ENCODE results near the gene ARHGEF33.

ARHGEF33 gene

DNA sequence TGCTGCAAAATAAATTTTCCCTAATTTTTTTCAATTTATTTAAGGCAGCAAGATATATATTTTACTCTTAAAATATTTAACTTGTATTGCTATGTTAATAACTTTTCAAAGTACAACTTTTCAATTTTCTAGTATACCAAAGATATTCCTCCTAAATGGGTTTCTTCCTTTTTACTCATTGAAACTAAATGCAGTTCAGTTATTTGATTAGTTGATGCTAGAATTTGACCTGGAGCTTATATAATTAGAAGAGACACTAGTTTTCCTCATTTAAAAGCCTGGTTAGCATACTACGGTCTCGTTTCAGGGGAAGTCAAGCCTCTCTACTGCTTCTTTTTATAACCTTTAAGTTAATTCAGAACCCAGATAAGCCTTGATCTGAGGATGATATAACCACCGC is at the start of gene ARHGEF33:
Gene ARHGEF33 (plus strand): TSS at position 301 of the 400 bp plus-strand sequence. CDS start 29,573 bp downstream, outside the sequence.
- no peak for DNase-seq

DNA sequence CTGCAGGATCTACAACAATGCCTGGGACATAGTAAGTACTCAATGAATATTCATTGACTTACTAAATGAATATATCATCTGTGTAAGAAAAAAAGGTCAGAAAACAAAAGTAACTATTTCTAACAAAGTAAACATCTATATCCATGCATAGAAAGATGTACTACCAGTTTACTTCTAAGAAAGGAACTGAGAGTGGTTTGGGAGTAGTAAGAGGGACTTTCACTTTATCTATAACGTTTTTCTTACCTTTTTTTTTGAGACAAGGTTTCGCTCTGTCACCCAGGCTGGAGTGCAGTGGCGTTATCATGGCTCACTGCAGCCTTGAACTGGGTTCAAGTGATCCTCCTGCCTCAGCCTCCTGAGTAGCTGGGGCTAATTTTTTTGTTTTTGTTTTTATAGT is 39.6 kb upstream of the ARHGEF33 start:
- no peak for DNase-seq

DNA sequence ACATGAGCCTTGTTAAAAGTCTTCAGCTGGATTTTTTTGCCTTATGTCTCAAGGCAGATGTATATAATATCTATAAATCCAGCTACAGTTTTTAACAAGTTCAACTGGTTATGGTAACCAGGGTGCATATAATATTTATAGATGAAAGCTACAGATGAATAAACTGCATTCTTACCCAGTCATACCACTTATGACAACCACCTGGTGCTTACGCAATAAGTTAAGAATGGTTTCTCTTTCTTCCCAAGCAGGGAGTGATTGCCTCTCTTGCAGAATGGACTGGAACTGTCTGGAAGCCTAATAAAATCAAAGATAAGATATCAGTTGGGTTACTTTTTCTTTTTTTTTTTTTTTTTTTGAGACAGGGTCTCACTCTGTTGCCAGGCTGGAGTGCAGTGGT is 33.5 kb upstream of the ARHGEF33 start:
- DNase-seq: peak; percentile 58

DNA sequence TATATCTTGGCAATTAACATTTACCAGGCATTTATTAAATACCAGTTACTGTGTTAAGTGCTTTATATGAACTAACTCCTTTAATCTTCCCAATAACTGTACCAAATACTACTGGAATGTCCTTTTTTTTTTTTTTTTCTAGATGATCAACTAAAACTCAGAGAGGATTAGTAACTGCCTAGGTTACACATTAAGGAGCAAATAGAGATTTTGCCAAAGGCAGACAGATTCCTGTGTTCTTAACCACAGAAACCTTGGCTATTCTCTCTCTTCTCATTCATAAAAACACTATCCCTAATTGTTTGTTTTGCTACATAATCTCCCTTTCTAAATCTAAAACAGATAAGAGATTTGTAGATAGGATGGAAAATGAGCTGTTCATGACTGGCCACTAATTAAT is 27.2 kb upstream of the ARHGEF33 start:
- DNase-seq: no peak

DNA sequence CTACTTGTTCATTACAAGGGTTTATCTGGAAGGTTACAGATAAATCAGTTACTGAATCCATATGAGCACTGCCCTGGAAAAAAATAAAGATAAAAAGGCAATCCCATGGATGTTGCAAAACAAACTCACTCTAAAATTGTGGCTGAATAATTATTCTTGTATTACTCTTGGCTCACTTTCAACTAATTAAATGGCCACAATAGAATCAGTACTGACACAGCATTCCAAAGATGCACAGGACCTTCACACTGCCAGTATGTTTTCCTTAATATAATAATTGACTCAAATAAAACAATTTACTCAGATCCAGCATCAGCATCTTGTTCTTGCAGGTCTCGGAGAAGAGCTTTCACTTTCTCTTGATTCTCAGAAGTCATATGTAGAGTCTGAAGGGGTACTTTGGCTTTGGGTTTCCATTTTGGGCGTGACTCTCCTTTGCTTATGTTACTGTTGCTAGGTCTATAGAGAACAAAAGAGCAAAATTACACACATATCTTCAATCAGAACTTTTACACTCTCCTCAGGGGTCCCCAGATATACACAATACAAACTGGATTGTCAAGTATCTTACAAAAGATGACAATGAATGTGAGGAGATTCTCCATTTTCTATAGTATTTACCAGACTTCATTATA is 26.5 kb upstream of the ARHGEF33 start:
- no peak for DNase-seq

DNA sequence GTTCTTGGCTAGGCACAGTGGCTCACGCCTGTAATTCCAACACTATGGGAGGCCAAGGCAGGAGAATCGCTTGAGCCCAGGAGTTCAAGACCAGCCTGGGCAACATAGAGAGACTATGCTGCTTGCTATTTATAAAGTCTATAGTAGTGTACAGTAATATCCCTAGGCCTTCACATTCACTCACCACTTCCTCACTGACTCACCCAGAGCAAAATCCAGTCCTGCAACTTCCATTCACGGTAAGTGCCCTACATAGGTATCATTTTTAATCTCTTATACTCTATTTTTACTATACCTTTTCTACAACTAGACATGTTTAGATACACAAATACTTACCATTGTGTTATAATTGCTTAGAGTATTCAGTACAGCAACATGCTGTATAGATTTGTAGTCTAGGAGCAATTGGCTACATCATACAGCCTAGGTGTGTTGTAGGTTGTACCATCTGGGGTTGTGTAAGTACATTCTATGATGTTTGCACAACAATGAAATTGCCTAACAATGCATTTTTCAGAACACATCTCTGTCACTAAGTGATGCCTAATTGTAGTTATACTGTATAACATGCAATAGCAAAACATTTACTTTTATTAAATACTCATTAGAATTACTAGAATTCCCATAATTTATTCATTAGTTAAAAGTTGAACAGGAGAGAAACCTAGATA is 22.8 kb upstream of the ARHGEF33 start:
- DNase-seq: no peak

DNA sequence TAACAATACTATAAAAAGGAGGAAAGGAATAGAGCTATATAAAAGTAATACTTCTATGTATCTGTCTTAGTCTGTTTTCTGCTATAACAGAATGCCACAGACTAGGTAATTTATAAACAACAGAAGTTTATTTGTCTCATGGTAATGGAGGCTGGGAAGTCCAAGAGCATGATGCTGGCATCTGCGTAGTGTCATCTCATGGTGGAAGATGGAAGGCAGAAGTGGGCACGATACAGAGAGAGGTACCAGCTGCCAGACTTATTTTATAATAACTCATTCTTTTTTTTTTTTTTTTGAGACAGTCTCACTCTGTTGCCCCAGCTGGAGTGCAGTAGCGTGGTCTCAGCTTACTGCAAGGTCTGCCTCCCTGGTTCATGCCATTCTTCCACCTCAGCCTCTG is 18.2 kb upstream of the ARHGEF33 start:
- DNase-seq: no peak

DNA sequence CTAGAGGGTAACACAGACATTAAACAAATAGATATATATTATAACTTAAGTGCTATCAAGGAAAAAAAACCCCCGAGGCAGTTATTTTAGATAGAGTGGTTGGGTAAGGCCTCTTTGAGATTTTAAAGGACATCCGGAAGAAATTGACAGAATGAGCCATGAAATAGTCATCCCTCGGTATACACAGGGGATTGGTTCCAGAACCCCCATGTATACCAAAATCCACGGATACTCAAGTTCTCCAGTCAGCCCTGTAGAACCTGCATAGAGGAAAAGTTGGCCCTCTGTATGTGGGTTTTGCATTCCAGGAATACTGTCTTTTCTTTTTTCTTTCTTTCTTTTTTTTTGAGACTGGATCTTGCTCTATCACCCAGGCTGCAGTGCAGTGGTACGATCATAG is 15.9 kb upstream of the ARHGEF33 start:
- DNase-seq: no peak

DNA sequence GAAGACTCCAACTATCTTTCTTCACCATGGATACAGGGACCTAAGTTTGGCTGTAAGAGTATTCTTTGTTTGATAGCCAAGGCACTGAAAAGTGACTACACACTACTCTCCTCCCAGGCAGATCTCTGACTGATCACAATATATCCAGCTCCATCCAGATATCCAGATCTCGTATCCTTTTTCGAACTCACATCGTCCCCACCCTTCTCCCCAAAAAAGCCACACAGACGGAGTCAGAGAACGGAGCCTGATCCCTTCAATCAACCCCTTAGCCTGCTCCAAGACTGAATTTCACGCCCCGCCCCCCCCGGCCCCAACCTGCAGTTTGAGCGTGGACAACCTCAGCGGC is 14.5 kb upstream of the ARHGEF33 start:
- no peak for DNase-seq

DNA sequence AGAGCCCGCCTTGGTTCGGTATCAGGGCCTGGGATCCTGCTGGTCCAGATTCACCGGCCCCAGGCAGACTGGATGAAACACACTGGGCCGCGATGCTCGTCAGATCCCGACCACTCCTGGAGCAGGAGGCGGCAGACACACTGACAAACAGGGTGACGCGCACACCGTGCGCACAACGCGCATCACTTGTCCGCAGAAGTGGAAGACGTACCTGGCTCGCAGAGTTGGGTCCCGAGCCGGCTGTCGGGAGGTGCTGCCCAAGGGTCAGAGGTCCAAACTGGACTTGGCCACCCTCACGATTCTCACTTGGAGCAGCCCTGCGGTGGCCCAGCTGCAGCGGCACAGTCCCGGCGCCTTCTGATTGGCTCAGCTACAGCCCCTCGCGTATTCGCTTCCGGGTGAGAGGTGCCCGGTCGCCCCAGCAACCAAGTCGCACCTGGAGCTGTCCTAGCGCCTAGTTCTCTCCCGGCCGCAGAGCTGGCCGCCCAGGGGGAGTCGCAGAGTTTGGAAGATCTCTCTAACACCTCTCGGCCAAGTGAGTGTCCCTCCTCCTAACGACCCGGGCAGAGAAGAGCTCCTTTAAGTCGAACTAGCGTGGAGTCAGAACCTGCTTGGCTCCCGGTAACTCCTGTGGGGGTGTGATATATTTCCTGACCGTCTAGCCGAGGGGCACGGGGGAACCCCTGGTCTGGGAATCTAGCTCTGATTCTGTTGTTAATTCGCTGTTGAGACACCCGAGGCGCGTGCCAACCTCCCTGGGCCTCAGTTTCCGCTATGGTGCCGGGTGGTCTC is 13.9 kb upstream of the ARHGEF33 start, which contains the start of the genes DHX57 and MORN2:
Gene DHX57 (minus strand): TSS at position 359 of the 792 bp plus-strand sequence. CDS start 7,529 bp downstream, outside the sequence.
Gene MORN2 (plus strand): TSS at position 401 of the 792 bp plus-strand sequence.
- peak; percentile 82 for DNase-seq

DNA sequence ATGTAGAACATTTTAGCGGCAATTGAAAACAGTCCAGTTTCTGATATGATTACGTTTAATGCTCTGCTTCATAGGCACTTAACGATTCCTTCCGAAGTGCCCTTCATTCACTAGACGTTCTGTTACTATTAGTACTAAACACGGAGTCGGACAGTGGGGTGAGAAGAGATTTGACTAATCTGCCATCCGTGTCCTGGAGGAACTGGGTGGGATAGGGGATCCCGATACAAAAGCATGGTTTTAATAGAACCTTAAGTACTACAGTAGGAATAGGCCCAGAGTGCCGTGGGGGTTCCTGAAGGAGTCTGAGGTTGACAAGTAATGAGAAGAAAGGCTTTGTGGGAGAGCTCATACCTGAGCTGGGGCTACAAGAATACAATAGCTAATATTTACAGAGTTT is 13.3 kb upstream of the ARHGEF33 start:
- DNase-seq: no peak

DNA sequence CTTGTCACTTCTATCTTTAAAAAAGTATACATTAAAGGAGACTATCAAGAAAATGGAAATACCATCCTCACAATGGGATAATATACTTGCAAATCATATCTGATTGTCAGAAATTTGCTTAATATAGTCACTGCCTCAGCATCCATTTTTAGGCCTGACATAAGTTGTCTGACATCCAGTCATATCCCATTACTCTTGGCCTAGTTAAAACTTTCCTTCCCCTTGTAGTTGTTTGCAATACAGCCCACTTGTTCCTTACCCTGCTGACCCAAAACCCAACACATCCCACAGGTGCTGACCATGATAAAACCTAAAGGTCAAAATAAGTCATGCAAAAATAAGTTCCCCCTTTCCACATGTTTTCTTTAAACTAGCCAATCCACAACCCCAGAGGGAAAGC is 3.6 kb upstream of the ARHGEF33 start:
- no peak for DNase-seq

DNA sequence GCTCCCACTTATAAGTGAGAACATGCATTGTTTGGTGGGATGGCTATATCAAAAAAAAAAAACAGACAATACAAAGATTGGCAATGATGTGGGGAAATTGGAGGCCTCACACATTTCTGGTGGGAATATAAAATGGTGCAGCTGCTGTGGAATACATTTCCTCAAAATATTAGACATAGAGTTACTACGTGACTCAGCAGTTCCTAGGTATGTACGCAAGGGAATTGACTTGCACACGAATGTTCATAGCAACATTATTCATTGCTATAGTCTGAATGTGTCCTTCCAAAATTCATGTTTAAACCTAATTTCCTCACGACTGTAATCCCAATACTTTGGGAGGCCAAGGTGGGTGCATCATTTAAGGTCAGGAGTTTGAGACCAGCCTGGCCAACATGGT is 2.3 kb upstream of the ARHGEF33 start:
- DNase-seq: no peak

DNA sequence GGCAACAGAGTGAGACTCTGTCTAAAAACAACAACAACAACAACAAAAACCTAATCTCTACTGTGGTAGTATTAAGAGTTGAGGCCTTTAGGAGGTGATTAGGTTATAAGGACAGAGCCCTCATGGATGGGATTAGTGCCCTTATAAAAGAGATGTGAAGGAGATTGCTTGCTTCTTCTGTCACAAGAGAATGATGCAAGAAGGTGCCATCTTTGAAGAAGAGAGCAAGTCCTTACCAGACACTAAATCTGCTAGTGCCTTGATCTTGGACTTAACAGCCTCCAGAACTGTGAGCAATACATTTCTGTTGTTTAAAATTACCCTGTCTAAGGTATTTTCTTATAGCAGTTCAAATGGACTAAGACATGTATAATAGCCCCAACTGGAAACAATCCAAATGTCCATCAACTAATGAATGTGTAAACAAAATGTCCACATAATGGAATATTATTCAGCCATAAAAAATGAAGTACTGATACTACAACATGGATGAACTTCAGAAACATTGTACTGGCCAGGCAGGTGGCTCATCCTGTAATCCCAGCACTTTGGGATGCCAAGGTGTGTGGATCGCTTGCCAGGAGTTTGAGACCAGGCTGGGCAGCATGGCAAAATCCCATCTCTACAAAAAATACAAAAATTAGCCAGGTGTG is 1.6 kb upstream of the ARHGEF33 start:
- DNase-seq: no peak

DNA sequence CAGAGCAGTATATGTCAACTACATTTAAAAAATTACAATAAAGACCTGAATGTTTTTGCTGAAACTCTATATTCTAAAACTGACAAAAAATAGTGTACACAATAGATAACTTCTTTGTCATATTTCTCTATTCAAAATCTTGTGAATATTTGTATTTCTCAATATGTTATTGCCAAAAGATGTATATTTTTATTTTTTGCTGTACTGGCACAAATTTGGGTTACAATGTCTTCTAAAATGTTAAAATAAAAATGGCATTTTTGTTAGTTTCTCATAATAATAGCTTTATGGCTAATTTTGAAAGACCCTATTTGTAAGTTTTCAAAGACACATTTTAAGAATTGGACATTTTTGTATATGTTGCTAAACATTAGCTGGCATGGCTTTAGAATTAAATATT is 630 bp upstream of the ARHGEF33 start:
- no peak for DNase-seq

DNA sequence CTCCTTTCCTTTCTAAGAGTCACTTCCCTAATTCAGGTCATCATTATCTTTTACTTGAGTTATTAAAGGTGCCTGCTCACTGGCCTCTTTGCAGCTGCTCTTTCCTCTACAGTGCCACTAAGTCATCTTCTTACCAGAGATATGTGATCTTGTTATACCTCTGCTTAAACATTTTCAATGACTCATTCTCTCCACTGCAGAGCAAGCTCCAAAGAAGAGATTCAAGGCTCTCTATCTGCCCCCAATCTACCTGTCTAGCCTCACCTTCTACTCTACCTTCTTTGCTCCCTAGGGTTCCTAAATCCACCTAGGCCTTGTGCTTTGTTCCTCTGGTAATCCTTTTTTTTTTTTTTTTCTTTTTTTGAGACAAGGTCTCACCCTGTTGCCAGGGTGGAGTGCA is 3.1 kb downstream of the ARHGEF33 start:
- no peak for DNase-seq

DNA sequence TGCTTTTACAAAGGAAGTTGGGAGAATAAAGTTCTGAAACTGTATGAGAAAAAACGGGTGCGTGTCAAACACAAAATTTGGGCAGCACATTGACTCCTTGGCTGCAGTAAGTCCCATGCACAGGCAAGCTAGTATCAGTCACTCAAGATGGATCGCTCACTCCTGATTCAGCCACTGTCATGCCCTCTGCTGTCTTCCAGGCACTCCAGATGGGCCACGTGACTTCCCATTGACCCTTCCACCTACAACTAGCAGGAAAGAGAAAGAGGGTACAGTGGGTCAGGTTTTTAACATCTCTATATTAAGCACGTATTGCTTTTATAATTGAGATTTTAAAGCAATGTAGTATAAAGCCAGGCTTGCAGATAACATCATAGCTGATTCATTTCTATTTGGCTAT is 8.6 kb downstream of the ARHGEF33 start:
- no peak for DNase-seq

DNA sequence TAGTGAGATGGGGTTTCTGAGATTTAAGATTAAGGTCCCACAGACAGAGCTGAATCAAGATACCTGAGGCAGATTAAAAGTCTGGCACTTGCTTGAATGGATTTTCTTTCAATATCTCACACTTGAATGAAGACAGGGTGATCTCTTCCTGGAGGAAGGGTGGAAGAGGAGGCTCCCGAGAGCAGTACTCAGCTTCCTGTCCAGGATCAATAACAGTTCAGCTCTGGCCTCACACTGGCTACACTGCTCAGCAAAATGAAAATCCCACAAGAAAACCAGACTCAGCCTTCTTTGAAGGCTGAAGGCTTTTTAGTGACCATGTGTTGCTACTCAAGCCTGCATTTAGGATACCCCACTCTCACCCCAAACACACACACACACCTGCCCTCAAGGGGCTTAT is 11.1 kb downstream of the ARHGEF33 start:
- DNase-seq: no peak

DNA sequence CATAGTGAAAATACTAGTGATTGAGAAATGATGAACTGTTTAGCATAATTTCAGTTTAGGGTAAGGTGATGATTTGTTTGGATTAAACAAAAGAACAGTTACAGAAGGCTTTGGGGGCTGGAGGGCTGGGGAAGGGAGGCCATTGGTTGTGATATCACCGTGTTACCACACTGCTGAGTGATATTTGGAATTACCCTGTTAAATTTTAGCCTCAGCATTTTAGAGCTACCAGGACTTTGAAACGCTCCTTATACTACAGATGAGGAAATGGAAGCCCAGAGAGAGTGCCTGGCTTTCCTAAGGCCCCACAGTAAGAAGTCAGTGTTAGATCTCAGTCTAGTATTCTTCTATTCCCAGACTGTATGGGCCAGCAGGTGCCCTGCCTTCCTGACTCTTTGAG is 15.6 kb downstream of the ARHGEF33 start:
- DNase-seq: peak; percentile 13

DNA sequence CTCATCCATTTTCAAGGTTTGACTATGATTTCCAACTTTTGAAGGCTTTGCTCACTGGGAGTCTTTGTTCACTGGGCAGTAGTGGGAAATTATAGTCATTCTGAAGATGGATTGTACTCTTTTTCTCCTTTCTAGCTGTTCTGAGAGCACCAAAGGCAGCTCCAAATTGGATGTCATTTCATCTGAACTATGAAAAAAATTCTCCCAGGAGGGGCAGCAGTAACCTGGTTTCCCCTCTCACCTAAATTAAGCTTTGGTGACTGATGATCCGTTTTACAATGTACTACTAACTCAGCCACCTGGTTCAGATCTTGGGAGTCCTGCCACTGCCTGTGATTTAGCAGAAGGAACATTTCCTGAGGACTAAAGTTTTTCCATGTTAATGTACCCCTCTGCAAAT is 17.6 kb downstream of the ARHGEF33 start:
- no peak for DNase-seq

DNA sequence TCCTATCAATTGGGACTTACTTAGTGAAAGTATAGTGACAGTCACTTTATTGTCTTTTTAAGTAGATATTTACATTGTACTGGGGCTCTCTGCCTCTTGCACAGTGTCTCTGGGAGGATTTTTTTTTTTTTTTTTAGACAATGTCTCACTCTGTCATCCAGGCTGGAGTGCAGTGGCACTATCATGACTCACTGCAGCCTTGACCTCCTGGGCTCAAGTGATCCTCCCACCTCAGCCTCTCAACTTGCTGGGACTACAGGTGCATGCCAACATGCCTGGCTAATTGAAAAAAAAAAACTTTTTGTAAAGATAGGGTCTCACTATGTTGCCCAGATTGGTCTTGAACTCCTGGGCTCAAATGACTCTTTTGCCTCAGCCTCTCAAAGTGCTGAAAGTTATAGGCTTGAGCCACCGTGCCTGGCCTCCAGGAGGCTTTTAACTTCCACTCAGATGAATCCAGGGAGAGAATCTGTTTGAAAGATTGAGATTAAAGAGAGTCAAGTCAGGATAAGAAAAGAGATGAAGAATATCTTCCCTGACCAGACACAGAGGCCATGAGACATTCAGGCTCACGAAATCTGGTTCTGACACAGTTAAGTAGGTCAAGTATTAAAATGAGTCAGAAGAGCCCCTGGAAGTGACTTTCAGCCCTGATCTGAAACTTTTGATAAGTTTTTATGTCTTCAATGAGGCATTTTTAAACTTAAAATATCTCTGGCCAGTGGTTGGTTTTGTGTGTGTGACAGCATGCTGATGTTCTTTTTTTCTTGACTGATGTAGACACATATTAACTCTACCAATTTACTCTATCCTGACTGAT is 18.3 kb downstream of the ARHGEF33 start:
- no peak for DNase-seq

DNA sequence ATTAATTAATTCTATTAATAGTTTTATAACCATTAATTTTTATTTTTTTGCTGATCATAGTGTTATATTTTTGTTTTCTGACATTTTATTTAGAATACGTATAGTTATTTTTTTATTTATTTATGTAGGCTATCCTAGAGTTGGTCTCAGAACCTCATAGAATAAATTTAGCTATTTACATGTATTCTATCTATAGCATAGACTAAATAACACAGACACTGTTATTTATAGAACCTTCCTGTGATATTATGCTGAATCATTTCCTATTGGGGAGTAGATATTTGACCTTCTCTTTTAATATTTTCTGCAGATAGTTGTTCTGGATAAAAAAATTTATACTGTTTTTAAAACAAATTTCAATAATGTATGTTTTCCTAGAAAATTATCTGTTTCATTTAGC is 20.2 kb downstream of the ARHGEF33 start:
- DNase-seq: no peak

DNA sequence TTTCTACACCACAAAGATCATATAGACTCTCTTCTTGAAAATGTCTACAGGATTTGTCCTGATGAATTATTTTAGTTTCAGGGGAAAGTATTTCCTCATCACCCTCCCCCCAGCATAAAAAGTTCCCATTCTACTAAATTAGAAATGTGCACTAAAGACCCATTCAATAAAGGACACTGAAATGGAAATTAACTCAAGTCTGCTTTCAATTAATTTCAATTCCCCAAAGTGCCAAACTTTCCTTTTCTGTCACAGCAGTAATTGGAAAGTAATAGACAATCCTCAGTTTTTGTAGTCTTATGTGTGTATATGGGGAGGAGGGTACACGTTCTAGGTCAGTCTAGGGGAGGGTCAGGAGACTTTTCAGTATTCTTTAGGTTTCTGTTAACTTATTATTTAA is 21.5 kb downstream of the ARHGEF33 start:
- DNase-seq: no peak

All from suppressor macrophage treated with lipopolysaccharide for 4 hours (primary cell).